Embryonic facial prominence (tissue), 1 donor: ENCODE results near the gene TMEM191C.
"Not testable (repeated sequence)": the region's sequence is repeated elsewhere in the genome, so short reads cannot be mapped to it uniquely, and the experiment has no call there.

Source experiments
- DNase-seq: peaks from one replicate; pipeline ENCODE4 v3.0.0-alpha.2; 2016; ENCODE audit errors: extremely low spot score

The TMEM191C gene

GRCh38 chr22:21473664-21474063, 6.5 kb downstream of the TMEM191C start:
- DNase-seq: not testable (repeated sequence)

- DNase-seq: not testable (repeated sequence)
Measured at GRCh38 chr22:21484039-21484438, 16.9 kb downstream of the TMEM191C start.

- DNase-seq: not testable (repeated sequence)
Measured at GRCh38 chr22:21487723-21488122, 20.5 kb downstream of the TMEM191C start.

DNA sequence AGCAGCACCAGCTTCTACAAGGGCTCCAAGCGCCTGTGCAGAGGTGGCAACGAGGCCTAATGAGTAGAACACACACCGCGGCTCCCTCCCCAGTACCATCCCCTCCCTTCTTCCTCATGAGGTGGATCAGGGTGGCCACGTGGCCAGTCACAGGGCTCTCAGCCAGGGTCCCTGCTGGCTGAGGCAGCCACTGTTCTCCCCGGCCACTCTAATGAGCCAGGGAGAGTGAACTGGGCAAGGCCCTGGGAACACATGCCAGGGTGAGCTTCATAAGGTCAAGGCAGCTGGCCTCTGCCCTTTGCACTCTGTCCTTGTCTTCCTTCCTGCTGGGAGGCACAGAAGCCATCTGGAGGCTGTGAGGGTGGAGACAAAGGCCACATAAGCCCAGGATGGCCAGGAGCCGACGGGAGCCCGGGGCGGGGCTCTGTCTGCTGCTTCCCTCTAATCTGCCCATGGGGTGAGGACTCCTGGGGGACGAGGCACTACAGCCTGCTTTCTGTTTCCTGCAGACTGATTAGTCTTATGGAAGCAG, 22.0 kb downstream of the TMEM191C start:
- not testable (repeated sequence) for DNase-seq

DNA sequence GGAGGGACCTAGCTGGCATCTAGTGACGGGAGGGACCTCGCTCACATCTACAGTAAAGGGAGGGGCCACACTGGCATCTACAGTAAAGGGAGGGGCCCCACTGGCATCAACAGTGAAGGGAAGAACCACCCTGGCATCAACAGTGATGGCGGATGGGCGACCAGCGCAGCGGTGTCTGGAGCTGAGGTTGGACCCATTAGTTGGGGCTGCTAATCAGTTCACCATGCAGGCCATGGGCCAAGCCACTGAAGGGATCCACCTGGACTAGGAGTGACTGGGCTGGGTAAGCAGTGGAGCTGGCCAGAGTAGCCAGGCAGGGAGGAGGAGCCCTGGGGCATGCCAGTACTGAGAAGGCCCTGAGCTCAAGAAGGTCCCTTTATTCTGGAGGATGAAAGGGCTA, 23.4 kb downstream of the TMEM191C start:
- not testable (repeated sequence) for DNase-seq

GRCh38 chr22:21492271-21492670, 25.1 kb downstream of the TMEM191C start:
- DNase-seq: not testable (repeated sequence)

DNA sequence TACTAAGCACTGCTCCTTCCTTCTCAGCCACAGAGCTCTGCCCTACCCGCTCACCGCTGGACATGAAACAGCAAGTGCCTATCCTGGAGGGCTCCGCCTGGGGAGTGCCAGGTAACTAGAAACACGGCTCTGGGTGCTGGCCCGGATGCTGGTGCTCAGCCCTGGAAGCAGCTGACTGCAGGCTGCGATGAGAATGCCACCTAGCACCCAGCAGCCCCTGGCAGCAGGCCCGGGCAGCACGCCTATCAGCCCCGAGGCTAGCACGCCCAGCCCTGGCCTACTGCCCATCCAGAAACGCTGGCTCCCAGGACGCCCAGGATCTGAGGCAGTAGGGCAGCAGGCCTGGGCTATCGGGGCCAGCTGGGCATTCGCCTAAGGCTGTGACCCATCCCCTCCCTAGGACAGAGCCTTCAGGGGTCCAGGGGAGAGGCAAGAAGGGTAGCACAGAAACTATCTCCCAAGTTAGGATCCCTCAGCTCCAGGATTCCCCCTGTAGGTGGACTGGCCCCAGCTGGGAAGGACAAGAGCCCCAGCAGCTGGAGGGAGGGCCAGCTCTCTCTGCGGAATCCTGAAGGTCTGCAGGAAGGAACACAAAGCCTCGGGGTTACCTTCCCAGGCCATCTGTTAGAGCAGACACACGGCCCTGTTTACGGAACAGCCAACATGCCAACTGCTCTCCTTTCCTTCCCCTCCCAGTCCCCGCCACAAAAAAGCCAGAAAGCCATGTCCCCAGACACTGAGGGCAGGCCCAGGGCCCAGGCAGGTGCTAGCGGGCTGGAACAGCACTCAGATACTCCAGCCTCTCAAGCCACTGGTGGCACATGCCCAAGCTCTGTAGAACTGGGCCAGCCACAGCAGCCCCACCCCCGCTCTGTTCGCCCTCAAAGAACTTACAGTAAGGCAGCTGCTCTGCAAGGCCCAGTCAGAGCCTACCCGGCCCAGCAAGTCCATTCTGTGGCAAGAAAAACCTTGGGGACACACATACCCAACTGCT, 26.9 kb downstream of the TMEM191C start:
- DNase-seq: not testable (repeated sequence)

DNA sequence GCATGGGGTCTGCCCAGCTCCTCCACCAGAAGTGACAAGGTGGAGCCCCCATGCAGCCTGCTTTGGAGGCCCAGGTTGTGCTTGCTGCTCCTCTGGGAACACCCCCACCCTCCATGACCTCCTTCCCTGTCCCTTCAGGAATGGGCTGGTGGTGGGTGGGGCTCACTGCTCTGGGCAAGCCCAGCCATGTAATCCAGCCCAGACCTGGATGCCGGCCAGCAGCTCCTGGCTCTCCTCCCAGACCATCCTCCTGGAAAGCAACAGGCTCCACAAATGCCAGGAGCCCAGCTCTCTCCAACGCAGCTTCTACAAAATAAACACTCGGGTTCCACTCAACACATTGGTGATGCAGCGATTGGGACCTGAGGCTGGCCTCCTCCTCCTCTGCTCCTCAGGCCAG, 30.8 kb downstream of the TMEM191C start:
- not testable (repeated sequence) for DNase-seq

DNA sequence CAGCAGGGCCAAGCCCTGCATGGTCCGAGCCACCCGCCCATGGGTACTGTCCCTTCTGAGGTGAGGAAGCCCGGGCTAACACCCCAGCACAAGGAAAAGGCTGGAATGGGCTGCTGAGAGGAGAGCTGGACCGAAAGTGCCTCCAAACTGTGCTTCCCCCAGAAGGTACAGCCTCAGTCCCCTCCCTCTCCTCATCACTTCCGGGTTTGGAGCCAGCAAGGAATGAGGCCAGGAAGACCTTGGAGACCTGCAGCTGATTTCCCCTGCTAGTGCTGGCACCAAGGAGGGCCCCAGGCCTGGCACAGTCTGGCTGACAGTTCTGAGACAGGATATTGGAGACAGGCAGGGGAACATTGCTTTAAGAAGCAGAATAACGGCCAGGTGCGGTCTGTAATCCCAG, 31.3 kb downstream of the TMEM191C start:
- not testable (repeated sequence) for DNase-seq

DNA sequence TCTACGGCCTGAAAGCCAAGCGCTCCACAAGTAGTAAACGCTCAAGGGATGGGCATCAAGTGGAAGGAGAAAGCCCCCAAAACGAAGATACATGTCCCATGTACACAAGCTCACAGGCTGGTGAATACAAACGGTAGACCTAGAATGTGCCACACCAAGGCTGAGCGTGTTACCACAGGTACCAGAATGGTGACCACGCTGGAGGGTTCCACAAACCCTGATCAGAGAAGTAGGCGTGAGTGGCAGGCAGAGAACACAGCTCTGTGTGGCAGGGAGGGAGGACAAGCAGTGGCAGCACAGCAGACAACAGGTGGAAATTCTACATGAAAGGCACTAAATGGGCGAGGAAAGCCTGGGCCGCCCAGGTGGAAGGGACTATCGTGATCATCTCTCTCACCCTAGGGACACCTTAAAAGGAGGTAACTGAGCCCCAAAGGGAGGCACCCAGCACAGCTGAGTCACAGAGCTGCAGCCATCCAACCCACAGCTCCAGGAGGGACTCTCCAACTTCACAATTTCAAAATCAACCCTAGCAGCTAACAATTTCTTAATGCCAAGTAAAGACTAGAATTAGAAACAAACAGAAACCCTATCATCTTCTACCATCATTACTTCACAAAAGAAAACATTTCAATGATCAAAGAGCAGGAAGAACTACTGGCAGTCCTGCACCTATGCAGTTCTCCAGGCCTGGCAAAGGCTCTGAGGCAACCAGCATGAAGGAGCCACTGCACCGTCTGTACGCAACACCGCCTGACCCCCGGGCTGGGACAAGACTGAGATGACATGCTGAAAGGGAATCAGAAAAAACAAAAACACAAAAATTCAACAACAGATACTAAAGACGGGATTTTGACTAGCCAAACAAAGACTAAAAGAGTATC, 32.7 kb downstream of the TMEM191C start:
- not testable (repeated sequence) for DNase-seq

DNA sequence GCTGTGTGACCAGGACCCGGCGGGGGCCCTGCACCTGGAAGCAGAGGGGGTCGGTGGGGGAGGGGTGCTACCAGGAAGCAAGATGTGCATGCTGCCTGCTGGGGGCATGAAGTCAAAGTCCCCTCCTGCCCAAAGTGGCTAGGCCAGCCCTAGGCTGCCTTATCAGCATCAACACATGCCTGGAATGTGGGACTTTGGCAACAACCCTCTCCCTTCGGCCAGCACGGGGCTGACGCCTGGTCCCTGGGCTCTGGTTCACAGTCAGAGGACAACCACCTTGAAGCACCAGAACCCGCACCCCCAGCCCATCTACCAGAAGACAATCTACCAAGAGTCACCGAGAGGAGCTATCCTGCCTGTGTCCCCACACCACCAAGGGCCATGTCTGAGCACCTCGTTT, 43.2 kb downstream of the TMEM191C start:
- not testable (repeated sequence) for DNase-seq

- not testable (repeated sequence) for DNase-seq
Measured at GRCh38 chr22:21512022-21512421, 44.8 kb downstream of the TMEM191C start.

DNA sequence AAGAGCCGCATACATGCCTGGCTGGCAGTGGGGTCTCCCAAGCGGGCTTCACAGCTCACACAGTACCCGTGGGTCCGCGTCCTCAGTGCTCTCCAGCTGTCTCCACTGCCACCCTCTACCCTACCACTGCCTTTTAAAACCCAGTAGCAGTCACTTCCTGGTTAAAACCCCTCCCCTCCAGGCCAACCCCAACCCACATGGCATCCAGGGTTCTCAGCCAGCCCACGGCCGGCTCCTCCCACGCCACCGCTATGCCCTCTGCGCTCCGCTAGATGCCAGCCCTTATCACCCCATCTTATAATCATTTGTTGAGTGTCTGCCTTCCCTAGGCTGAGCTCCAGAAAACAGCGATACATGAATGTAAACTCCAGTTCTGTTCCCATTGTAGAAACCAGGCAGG, 46.9 kb downstream of the TMEM191C start:
- not testable (repeated sequence) for DNase-seq

GRCh38 chr22:21515234-21515633, 48.0 kb downstream of the TMEM191C start:
- not testable (repeated sequence) for DNase-seq

DNA sequence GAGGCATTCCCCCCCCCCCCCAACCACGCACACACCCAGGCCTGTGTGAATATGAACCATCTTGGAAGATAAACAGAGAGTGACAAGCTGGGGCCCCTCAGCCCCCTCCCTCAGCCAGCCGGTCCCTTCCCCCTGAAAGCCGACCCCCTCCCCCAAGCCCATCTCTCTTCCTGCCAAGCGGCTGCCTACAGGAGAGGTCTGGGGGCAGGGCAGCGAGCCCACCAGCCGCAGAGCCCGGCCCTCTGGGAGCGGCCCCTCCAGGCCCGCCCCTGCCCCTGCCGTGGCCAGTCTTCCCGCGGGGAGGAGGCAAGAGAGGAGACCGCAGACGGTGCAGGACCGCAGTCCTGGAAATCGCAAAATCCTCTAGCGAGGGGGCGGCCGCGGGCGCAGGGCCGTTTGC, 49.3 kb downstream of the TMEM191C start:
- DNase-seq: not testable (repeated sequence)

DNA sequence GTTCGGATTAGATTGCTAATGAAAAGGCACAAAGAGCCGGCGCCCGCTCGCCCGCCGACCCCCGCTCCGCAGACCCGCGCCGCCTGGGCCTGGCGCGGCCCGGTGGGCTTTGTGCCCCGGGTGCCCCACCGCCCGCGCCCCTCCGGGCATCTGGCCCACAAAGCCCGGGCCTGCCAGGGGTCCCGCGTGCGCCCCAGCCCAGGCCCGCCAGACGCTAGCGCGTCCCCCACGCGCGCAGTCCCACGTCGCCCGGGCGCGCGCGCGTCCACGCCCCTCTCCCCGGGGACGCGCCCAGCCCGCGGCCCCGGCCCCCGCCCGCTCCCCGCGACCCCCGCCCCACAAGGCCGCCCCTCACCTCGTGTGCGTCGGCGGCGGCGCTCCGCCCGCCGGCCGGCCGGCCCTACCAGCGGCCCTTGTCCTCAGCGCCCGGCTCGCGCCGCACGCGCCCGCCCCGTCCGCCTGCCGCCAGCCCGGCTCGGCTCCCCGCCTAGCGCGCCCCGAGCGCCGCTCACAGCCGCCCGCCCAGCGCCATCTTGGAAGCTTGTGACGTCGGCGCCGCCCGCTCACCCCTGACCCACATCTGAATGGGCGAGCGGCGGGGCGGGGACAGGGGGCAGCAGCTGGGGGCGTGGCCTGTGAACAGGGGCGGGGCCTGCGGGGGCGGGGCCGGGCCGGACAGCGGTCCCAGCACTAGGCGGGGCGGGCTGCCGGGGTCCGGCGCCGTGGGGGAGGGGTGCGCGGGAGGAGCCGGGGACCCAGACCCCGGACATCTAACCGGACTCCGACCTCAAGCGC, 50.0 kb downstream of the TMEM191C start:
- DNase-seq: not testable (repeated sequence)
